SU-DHL-6 (cell line): ENCODE results near the gene DNM2.
A peak's percentile ranks its signal among the peaks of the same experiment; 100 is the strongest.
"Not testable (repeated sequence)": the region's sequence is repeated elsewhere in the genome, so short reads cannot be mapped to it uniquely, and the experiment has no call there.

ENCODE experiments used
- H2AFZ ChIP-seq: fragments of 200-600 bp; sonication (generic); 2 replicates; pipeline ENCODE4 v1.6.1; 2014; ENCODE audit warnings: low read depth, mild to moderate bottlenecking, moderate library complexity, mixed read lengths, antibody characterized with exemption, low read length; ENCODE audit not compliant: severe bottlenecking
- H3F3A ChIP-seq: fragments of 200-600 bp; shearing (Covaris generic); 2 replicates; pipeline ENCODE4 v1.6.0; 2016; ENCODE audit warnings: antibody characterized with exemption, mild to moderate bottlenecking; ENCODE audit not compliant: insufficient read depth
- H3K27ac ChIP-seq: fragments of 200-600 bp; sonication (generic); 2 replicates; pipeline ENCODE4 v1.5.1; 2016; ENCODE audit warnings: low read depth, mild to moderate bottlenecking, low read length, moderate library complexity, mixed read lengths
- H3K27me3 ChIP-seq: fragments of 200-600 bp; sonication (generic), shearing (Covaris generic); 2 replicates; pipeline ENCODE4 v1.6.0; 2014; ENCODE audit warnings: mild to moderate bottlenecking, low read length
- H3K36me3 ChIP-seq: fragments of 200-600 bp; sonication (generic); 2 replicates; pipeline ENCODE4 v1.6.1; 2014; ENCODE audit warnings: mild to moderate bottlenecking, low read length, mixed read lengths
- H3K4me2 ChIP-seq: fragments of 300-600, 200-600 bp; shearing (Covaris generic), sonication (generic); 2 replicates; pipeline ENCODE4 v1.6.0; 2014; ENCODE audit warnings: low read length, low read depth, mild to moderate bottlenecking; ENCODE audit not compliant: poor library complexity, severe bottlenecking
- H3K4me3 ChIP-seq: fragments of 200-600 bp; sonication (generic); 2 replicates; pipeline ENCODE4 v1.5.1; 2014; ENCODE audit warnings: antibody characterized with exemption, low read length, mild to moderate bottlenecking, mixed read lengths; ENCODE audit not compliant: insufficient read depth, poor library complexity, severe bottlenecking
- H3K79me2 ChIP-seq: fragments of 200-600 bp; sonication (generic); 2 replicates; pipeline ENCODE4 v1.6.1; 2014; ENCODE audit warnings: mild to moderate bottlenecking, low read length, moderate library complexity; ENCODE audit not compliant: insufficient read depth
- H3K9ac ChIP-seq: fragments of 200-600 bp; sonication (generic); 2 replicates; pipeline ENCODE4 v1.7.0; 2014; ENCODE audit warnings: mild to moderate bottlenecking, low read length
- H3K9me2 ChIP-seq: fragments of 200-600 bp; sonication (generic); replicated peaks from 2 replicates; pipeline ENCODE4 v1.6.1; 2014; ENCODE audit warnings: low read length; ENCODE audit not compliant: insufficient read depth
- H3K9me3 ChIP-seq: fragments of 200-600 bp; sonication (generic); 2 replicates; pipeline ENCODE4 v1.6.1; 2014; ENCODE audit warnings: low read length, mixed read lengths; ENCODE audit not compliant: insufficient read depth
- H4K20me1 ChIP-seq: fragments of 200-600 bp; sonication (generic); 2 replicates; pipeline ENCODE4 v1.6.1; 2014; ENCODE audit warnings: low read depth, mild to moderate bottlenecking, antibody characterized with exemption, low read length, moderate library complexity, mixed read lengths
- CTCF ChIP-seq: fragments of 200-600 bp; sonication (generic); IDR thresholded peaks from one replicate; pipeline ENCODE4 v1.5.1; 2017; ENCODE audit warnings: antibody characterized with exemption, mild to moderate bottlenecking, low read length, moderate library complexity; ENCODE audit not compliant: insufficient read depth, poor library complexity, severe bottlenecking
- EZH2phosphoT487 ChIP-seq: fragments of 200-600 bp; sonication (generic), shearing (Covaris generic); conservative IDR thresholded peaks from 2 replicates; pipeline ENCODE4 v1.6.1; 2018; ENCODE audit warnings: mild to moderate bottlenecking, antibody characterized with exemption, low read length, moderate library complexity, mixed read lengths

Gene DNM2

GRCh38 chr19:10852941-10853340 is 135.1 kb downstream of the DNM2 start:
- Histone ChIP-seq H3K9me3 (no peaks in the 10 kb centered on the region), H3K36me3 (no peaks in the 10 kb centered on the region), H4K20me1 (no peaks in the 10 kb centered on the region), H3K9ac (no peak overlapping the region), H3K27ac (no peak overlapping the region), H3K4me2 (no peak overlapping the region), H3K79me2 (no peaks in the 10 kb centered on the region), H3K27me3 (no peaks in the 10 kb centered on the region), H3K4me3 (no peak overlapping the region), H2AFZ (no peak overlapping the region), H3K9me2 (no peaks in the 10 kb centered on the region), H3F3A (no peaks in the 10 kb centered on the region)
- TF ChIP-seq EZH2phosphoT487 (no peak), CTCF (no peak)

- Histone ChIP-seq H3K9me3 (no peaks in the 10 kb centered on the region), H3K9me2 (no peaks in the 10 kb centered on the region), H3K4me2 (no peak overlapping the region), H3K27me3 (no peaks in the 10 kb centered on the region), H3K9ac (no peak overlapping the region), H3K27ac (no peak overlapping the region), H2AFZ (no peak overlapping the region), H4K20me1 (no peaks in the 10 kb centered on the region), H3K36me3 (no peaks in the 10 kb centered on the region), H3F3A (no peaks in the 10 kb centered on the region), H3K79me2 (no peaks in the 10 kb centered on the region), H3K4me3 (no peak overlapping the region)
- TF ChIP-seq EZH2phosphoT487 (no peak), CTCF (no peak)
Observed at GRCh38 chr19:10854350-10855089, 136.6 kb downstream of the DNM2 start.

GRCh38 chr19:10855879-10856522 is 138.1 kb downstream of the DNM2 start:
- no peak overlapping the region for H3K4me3 ChIP-seq
- peak; percentile 54 for TF ChIP-seq CTCF
- no peak for TF ChIP-seq EZH2phosphoT487
- no peaks in the 10 kb centered on the region for H3K79me2 ChIP-seq
- H3K9me2 ChIP-seq = no peaks in the 10 kb centered on the region
- no peaks in the 10 kb centered on the region for H3K36me3 ChIP-seq
- H3K9me3 ChIP-seq = no peaks in the 10 kb centered on the region
- no peaks in the 10 kb centered on the region for H3F3A ChIP-seq
- H3K4me2 ChIP-seq = no peak overlapping the region
- H3K27ac ChIP-seq = no peak overlapping the region
- no peaks in the 10 kb centered on the region for H4K20me1 ChIP-seq
- H3K9ac ChIP-seq = no peak overlapping the region
- H2AFZ ChIP-seq = no peak overlapping the region
- no peaks in the 10 kb centered on the region for H3K27me3 ChIP-seq

- not testable (repeated sequence) for H3K9ac ChIP-seq, H3K36me3 ChIP-seq, H3K27me3 ChIP-seq, H3K4me2 ChIP-seq, H3K79me2 ChIP-seq, H4K20me1 ChIP-seq, H3F3A ChIP-seq, H3K9me2 ChIP-seq, H2AFZ ChIP-seq, H3K27ac ChIP-seq, H3K9me3 ChIP-seq, H3K4me3 ChIP-seq
Observed at GRCh38 chr19:10856899-10857298, 139.0 kb downstream of the DNM2 start.
